Loucy (cell line): ENCODE results near the gene CNKSR2.

Experiments used
- CTCF ChIP-seq: fragments of 200-600 bp; sonication (generic); conservative IDR thresholded peaks from 2 replicates; pipeline ENCODE4 v1.5.1; 2014; ENCODE audit warnings: mild to moderate bottlenecking, antibody characterized with exemption, low read length
- EZH2phosphoT487 ChIP-seq: fragments of 200-600 bp; IDR thresholded peaks from 2 replicates; pipeline ENCODE4 v1.6.1; 2018; ENCODE audit warnings: antibody characterized with exemption, mild to moderate bottlenecking, moderate library complexity, borderline replicate concordance

GRCh38 chrX:21529771-21530170 lies 155.6 kb downstream of the CNKSR2 start:
- TF ChIP-seq EZH2phosphoT487 (no peak), CTCF (no peak)
